Activated CD4-positive, CD25-positive, alpha-beta regulatory T cell treated with anti-CD3 and anti-CD28 coated beads, Interleukin-2, amount 50 U/mL, for 72 hours (primary cell): ENCODE measurements around the gene AMFR.
A peak's percentile ranks its signal among the peaks of the same experiment; 100 is the strongest.

Experiments used
- DNase-seq: peaks from one replicate; pipeline ENCODE4 v3.0.0; 2021

AMFR gene

GRCh38 chr16:56360117-56361008, 65.0 kb downstream of the AMFR start:
- DNase-seq, result no peak

DNA sequence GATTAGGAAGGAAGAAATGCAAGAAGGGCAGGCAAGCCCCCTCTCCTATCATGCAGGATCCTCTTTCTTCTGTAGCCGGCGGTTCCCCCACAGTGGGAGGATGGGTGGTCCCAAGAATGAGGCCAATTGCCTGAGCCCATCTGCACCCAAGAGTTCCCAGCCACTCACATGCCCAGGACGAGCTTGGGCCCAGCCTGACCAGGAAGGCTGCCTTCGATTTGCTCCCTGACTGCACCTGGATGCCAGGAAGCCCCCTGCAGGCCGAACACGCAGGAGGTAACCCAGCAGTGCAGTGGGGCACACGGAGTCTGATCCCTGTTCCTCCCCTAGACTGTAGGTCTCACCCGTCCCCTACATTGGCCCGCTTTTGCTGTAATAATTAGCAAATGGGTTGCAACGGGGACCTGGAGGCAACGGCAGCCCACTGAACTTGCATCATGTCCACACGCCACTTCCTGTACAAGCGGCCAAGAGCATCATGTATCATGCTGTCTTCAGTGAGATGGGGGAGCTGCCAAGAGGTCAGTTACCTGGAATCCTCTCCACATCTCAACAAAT, 67.5 kb downstream of the AMFR start:
- peak; percentile 28 for DNase-seq

- DNase-seq, result peak; percentile 27
Measured at GRCh38 chr16:56357241-56357764, 68.0 kb downstream of the AMFR start.

DNA sequence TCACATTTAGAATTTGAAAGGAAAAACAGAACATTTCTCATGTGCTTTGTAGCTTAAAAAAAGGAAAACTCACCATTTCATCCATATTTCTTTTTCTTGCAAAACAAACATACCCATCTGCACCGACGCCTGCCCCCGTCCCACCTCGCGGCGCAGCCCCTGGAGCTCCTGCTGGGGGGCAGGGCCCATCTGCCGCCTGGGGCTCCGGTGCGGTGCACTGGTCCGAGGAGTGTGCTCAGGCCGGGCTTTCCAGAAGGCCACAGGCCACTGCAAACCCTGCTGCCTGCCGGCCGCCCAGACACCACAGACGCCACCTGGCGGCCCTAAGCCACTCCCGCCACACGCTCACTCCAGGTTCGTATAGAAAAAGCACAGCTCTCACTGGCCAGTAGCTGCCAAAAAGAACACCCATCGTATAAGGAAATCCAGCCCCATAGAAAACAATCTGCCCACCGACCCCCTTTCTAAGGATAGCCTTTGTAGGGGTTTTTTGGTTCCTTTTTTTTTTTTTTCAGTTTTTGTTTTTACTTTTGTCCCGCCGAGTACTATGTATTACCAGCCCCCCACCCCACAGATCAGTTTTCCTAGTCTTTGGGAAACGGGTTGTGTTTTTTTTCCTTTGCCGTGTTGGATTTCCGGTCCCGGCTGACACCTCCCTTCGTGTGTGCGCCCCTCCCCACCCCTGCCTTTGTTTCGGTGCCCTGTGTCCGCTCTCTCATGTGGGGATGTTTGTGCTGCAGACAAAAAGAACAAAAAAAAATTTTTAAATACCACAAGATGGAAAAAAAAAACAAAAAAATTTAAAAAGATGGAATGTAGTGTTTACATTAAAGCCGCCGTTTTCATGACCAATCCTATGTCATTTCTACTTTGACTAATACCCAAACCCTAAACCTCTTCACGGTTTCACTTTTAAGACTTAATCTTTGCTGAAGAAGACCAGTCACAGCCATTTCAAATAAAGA, 68.8 kb downstream of the AMFR start:
- peak; percentile 69 for DNase-seq

GRCh38 chr16:56355786-56356275, 69.5 kb downstream of the AMFR start:
- DNase-seq, result peak; percentile 16

DNA sequence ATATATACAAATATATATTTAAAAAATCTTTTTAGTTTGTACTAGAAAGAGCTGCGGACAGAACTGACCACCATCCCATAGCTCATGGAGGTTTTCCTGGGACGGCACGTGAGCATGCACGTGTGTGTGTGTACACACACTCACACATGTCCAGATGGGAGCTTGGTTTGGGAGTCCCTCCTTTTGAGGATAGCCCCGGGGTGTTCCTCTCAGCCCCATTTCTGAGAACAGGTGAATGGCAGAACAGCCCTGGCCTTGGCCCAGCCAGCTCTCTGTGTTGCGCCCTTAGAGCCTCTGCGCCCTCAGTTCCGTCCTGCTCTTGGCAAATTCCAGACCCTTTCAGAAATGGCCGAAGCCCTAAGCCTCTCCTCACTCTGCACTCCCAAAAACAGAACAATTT, 70.1 kb downstream of the AMFR start:
- peak; percentile 25 for DNase-seq

DNA sequence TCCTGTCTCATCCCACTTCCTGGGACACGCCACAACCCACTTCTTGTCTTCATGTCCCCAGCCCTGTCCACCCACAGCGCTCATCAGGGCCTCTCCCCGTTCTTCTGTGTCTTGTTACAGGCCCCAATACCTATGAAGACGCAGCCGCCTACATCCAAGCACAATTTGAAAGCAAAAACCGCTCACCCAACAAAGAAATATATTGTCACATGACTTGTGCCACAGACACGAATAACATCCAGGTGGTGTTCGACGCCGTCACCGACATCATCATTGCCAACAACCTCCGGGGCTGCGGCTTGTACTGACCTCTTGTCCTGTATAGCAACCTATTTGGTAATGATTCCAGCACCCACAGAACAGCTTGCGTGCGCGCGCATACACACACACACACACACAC, 70.6 kb downstream of the AMFR start:
- peak; percentile 19 for DNase-seq

- peak; percentile 18 for DNase-seq
Measured at GRCh38 chr16:56354016-56354415, 71.3 kb downstream of the AMFR start.

- DNase-seq, result peak; percentile 16
Measured at GRCh38 chr16:56353054-56353921, 72.1 kb downstream of the AMFR start.

GRCh38 chr16:56352351-56353053, 72.8 kb downstream of the AMFR start:
- DNase-seq, result peak; percentile 17

GRCh38 chr16:56351481-56351880, 73.9 kb downstream of the AMFR start:
- no peak for DNase-seq

DNA sequence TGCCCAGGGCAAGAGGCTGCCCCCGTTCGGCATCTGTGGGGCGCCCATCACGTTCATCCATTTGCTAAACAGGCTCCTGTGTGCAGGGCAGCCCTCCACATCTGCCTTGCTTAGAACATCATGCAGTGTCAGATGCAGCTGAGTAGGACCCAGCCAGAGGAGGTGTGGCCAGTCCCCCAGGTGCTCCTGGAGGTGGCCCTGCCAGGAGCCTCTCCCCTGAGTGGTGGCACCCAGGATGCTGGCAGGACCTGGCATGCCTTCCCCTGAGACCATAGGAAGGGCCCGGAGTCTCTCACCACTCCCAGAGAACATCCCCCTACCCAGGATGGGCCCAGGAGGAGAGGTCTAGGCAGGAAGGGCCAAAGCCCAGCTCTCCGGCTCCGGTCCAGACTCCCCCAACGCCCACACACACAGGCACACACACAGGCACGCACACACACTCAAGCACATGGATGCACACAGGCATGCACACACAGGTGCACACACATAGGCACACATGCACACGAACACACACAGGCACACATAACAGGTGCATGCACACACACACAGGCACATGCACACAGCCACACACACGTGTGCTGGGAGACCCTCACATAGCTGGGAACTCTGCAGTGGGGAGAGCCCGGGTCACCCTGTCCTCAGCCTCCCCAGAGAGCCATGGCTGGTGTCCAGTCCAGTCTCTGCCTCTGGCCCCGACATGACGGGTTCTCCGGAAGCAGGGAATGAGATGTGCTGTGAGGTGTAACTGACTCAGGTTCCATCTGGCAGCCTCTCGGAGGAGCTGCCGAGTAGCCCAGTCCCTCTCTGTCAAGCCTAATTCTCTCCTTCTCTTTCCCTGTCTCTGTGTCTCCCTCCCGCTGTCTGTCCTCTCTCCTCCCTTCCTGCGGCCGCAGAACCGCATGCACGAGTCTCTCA, 74.6 kb downstream of the AMFR start:
- no peak for DNase-seq

DNA sequence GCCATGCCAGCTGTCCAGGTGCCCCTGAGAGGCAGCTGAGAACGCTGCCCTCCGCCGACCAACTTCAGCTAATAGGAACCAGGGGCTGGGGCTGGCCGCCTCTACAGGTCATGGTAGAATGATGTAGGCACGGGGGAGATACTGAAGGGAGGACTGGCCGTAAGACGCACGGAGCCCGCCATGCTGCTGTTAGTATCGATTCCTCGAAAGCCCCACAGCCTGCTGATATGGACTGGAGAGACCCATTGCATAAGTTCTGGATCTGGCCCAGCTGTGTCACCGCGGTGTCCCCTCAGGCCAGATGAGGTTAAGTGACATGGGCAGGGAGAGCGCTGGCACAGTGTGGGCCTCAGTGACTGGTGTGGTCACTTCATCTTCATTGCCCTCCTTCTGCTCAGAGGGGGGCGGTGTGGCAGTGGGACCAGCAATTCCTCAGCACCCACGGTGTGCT, 75.6 kb downstream of the AMFR start:
- DNase-seq, result no peak

GRCh38 chr16:56349086-56349415, 76.3 kb downstream of the AMFR start:
- DNase-seq, result no peak

- DNase-seq, result no peak
Measured at GRCh38 chr16:56348168-56349085, 76.9 kb downstream of the AMFR start.

DNA sequence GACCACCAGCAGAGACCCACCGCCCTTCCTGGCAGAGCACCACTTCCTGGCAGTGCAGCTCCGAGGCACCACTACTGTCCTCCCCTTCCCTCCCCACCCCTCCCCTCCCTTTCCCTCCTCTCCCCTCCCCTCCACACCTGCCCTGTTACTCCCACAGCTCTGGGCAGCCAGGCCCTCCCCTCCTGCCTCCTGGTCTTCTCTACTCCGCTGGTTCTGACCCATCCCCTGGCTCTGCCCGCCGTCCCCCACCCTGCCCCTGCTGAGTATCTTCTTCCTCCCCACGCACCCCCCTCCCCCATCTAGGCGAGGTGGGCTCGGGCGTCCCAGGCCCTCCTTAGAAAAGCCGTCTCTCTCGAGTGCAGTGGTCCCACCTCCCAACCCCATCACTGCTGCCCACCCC, 77.7 kb downstream of the AMFR start:
- DNase-seq, result no peak

DNA sequence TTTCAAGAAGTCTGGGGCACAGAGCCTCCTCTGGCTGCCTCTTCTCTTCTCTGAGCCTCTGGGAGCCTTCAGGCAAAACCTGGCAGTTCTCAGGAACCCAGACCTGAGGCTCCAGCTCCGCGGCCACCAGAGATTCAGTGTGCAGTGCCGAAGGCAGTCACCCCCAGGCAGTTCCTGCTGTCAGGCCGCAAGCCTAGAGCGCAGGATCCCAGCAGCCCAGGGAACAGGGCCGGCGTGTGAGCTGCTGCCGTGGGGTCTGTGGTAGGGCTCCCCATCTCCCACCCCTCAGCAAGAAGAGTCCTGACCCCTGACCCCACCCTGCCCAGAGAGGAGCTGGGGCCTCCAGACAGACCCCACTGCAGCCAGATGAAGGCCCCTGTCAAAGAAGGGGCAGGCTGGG, 78.2 kb downstream of the AMFR start:
- no peak for DNase-seq

DNA sequence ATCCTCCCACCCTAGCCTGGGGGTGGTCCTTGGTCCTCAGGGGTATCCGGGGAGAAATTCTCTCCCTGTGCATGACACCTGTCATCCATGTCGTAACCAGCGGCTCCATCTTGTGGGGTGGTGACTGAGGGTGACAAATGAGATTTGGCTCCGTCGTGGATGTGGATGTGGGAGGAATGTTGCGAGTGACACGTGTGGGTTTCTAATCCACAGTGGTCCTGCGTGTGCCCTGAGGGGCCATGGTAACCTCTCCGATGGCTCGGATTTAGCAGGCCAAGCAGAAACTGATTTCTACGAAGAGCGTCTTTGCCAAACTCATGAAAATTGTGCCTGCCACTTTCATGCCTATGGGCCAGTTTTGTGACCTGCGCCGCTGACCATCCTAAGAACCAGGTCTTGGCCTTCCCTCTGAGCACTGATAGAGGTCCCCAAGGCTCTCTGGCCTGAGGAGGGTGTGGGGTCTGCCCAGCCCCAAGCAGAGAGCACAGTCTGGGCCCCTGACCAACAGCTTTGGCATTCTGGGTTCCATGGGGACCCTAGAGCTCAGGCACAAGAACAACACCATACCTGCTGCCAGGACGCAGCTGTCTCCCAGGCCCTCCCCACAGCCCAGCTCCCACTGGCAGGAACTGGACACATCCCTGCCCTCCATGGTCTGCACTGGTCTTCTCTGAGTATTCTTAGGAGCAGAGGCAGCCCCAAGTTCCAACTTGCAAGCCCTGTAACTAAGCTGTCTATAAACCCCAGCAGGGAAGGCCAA, 79.0 kb downstream of the AMFR start:
- no peak for DNase-seq
